Right cardiac atrium (tissue), 5 donors: Measurements from ENCODE around the gene MRPS9. TPM values are rescaled to one million over a fixed set of nuclear protein-coding genes. Genes with fewer than 3 reads are reported as not detected.

Experiments used
- ATAC-seq, 2 donors: fragments of 200-7000 bp; cut with Tn5 transposase; one replicate each; pipeline versions ENCODE4 v1.8.0 to v1.9.1; 2020; ENCODE audit warnings: moderate library complexity in 2 of 2, mild to moderate bottlenecking in 1 of 2
- DNase-seq, 3 donors: peaks; one replicate each; pipeline ENCODE4 v3.0.0-alpha.2; 2020
- H3K27ac ChIP-seq: one replicate; pipeline ENCODE4 v1.5.1; 2013; ENCODE audit warnings: mild to moderate bottlenecking, low read length, control low read depth, moderate library complexity
- H3K27me3 ChIP-seq: one replicate; pipeline ENCODE4 v1.6.1; 2013; ENCODE audit not compliant: control insufficient read depth, insufficient read depth
- H3K4me1 ChIP-seq: one replicate; pipeline ENCODE4 v1.6.1; 2013; ENCODE audit warnings: low read length; ENCODE audit not compliant: control insufficient read depth, insufficient read depth
- H3K4me3 ChIP-seq: one replicate; pipeline ENCODE4 v1.5.1; 2013; ENCODE audit warnings: low read length, control low read depth
- H3K9me3 ChIP-seq: one replicate; pipeline ENCODE4 v1.6.1; 2013; ENCODE audit warnings: low read length; ENCODE audit not compliant: control insufficient read depth
- WGBS: extraction: QIAGEN DNeasy Blood & Tissue Kit; methylation state at CpG from one replicate; pipeline ENCODE4 v1.1.7; 2013; 5-methylcytosine and 5-hydroxymethylcytosine counted together
- intact Hi-C, 4 donors: fragments of 100-400 bp; cut with DNase I; formaldehyde crosslinking; loops; one replicate each; pipeline versions ENCODE4 v1.11.0 to v1.14.0; 2022 to 2023
- polyA plus RNA-seq: library from polyadenylated mRNA; stranded (reverse); fragments of 200-250 nt; gene quantifications from one replicate; pipeline ENCODE4 v1.2.3, GENCODE V29; 2013
- total RNA-seq, 4 donors: library from RNA; stranded (reverse); fragmentation: NEBNext Ultra II Directional; extraction: Animal tissue kit (Norgen Biotek cat#: 25700); gene quantifications; one replicate each; pipeline ENCODE4 v1.2.1, GENCODE V29; 2021
- donor health status: healthy with polysubstance abuse.
- donor health status: DM: no; HTN: yes; CAD: no.
- donor health status: DM: no; HTN: no; CAD: no.
- donor health status: DM: no; HTN: yes; CAD: no; lungs with severe emphysema.
- donor health status: DM: yes; HTN: yes; CAD: no.

The MRPS9 gene
- total and polyA plus RNA-seq, 5 donors: 35.8 to 66.1 (median 55.5) TPM

- Histone ChIP-seq H3K4me3 (no peak overlapping the region), H3K9me3 (no peaks in the 10 kb centered on the region), H3K4me1 (no peaks in the 10 kb centered on the region), H3K27ac (no peak overlapping the region), H3K27me3 (no peaks in the 10 kb centered on the region)
- intact Hi-C loops: loop anchor here in 1 of 4 donors (5.0 kb wide), 1 partner anchor 113 kb away; no protein-coding TSS in a partner anchor
- DNase-seq (no peak), ATAC-seq (no peak)
- WGBS: 36% methylated on average over 23 of the region's 23 CpGs
These were observed 81.1 kb downstream of the MRPS9 start for GRCh38 chr2:105118960-105119359.

GRCh38 chr2:105121434-105121833 lies 83.6 kb downstream of the MRPS9 start:
- intact Hi-C loops: loop anchor here in 1 of 4 donors (5.0 kb wide), 1 partner anchor 61 kb away; no protein-coding TSS in a partner anchor
- Histone ChIP-seq H3K27ac (no peak overlapping the region), H3K4me3 (no peak overlapping the region), H3K4me1 (no peaks in the 10 kb centered on the region), H3K27me3 (no peaks in the 10 kb centered on the region), H3K9me3 (no peaks in the 10 kb centered on the region)
- no peak for DNase-seq
- no peak for ATAC-seq
- WGBS: 45% methylated on average over 8 of the region's 8 CpGs

GRCh38 chr2:105125428-105125827 lies 87.6 kb downstream of the MRPS9 start:
- no peak for ATAC-seq
- intact Hi-C loops: no loop called here
- H3K27me3 ChIP-seq: no peaks in the 10 kb centered on the region

GRCh38 chr2:105125920-105126319 lies 88.1 kb downstream of the MRPS9 start:
- H3K27me3 ChIP-seq: no peaks in the 10 kb centered on the region
- H3K4me1 ChIP-seq: no peaks in the 10 kb centered on the region
- ATAC-seq: no peak
- no peak overlapping the region for H3K4me3 ChIP-seq
- H3K9me3 ChIP-seq: no peaks in the 10 kb centered on the region
- no peak for DNase-seq
- WGBS: 73% methylated on average over 3 of the region's 3 CpGs
- intact Hi-C loops: no loop called here
- H3K27ac ChIP-seq: no peak overlapping the region

More at GRCh38 chr2:105125428-105125827, 87.6 kb downstream of the MRPS9 start:
- Histone ChIP-seq H3K4me1 (no peaks in the 10 kb centered on the region), H3K9me3 (no peaks in the 10 kb centered on the region), H3K27ac (no peak overlapping the region), H3K4me3 (no peak overlapping the region)
- DNase-seq: no peak
- WGBS: 32% methylated on average over 4 of the region's 4 CpGs

GRCh38 chr2:105126336-105126735 lies 88.5 kb downstream of the MRPS9 start:
- intact Hi-C loops: no loop called here
- Histone ChIP-seq H3K27me3 (no peaks in the 10 kb centered on the region), H3K9me3 (no peaks in the 10 kb centered on the region), H3K4me1 (no peaks in the 10 kb centered on the region), H3K4me3 (no peak overlapping the region), H3K27ac (no peak overlapping the region)
- no peak for DNase-seq
- 91% methylated on average over 5 of the region's 5 CpGs for WGBS
- ATAC-seq: no peak

GRCh38 chr2:105127289-105127915 lies 89.5 kb downstream of the MRPS9 start:
- Histone ChIP-seq H3K27me3 (no peaks in the 10 kb centered on the region), H3K4me1 (no peaks in the 10 kb centered on the region), H3K9me3 (no peaks in the 10 kb centered on the region), H3K27ac (no peak overlapping the region), H3K4me3 (no peak overlapping the region)
- intact Hi-C loops: no loop called here
- ATAC-seq: no peak
- no peak for DNase-seq
- WGBS: 94% methylated on average over 15 of the region's 15 CpGs

GRCh38 chr2:105129722-105130232 lies 91.9 kb downstream of the MRPS9 start:
- no peaks in the 10 kb centered on the region for H3K27me3 ChIP-seq
- DNase-seq (no peak), ATAC-seq (no peak)
- H3K4me3 ChIP-seq: no peak overlapping the region
- no peaks in the 10 kb centered on the region for H3K4me1 ChIP-seq
- H3K9me3 ChIP-seq: no peaks in the 10 kb centered on the region
- H3K27ac ChIP-seq: no peak overlapping the region
- intact Hi-C loops: no loop called here
- 79% methylated on average over 5 of the region's 5 CpGs for WGBS

GRCh38 chr2:105130546-105130945 lies 92.7 kb downstream of the MRPS9 start:
- Histone ChIP-seq H3K4me1 (no peaks in the 10 kb centered on the region), H3K4me3 (no peak overlapping the region), H3K27me3 (no peaks in the 10 kb centered on the region), H3K27ac (no peak overlapping the region), H3K9me3 (no peaks in the 10 kb centered on the region)
- DNase-seq: no peak
- ATAC-seq: no peak
- intact Hi-C loops: no loop called here

- Histone ChIP-seq H3K4me3 (no peak overlapping the region), H3K27me3 (no peaks in the 10 kb centered on the region), H3K4me1 (no peaks in the 10 kb centered on the region), H3K27ac (no peak overlapping the region), H3K9me3 (no peaks in the 10 kb centered on the region)
- DNase-seq (no peak), ATAC-seq (no peak)
- 67% methylated on average over 3 of the region's 3 CpGs for WGBS
- intact Hi-C loops: no loop called here
These were observed 96.2 kb downstream of the MRPS9 start for GRCh38 chr2:105134081-105134480.

- WGBS: 79% methylated on average over 6 of the region's 6 CpGs
- DNase-seq: no peak
- H3K4me1 ChIP-seq: no peaks in the 10 kb centered on the region
- no peaks in the 10 kb centered on the region for H3K27me3 ChIP-seq
- ATAC-seq: no peak
- H3K9me3 ChIP-seq: no peaks in the 10 kb centered on the region
- intact Hi-C loops: no loop called here
- H3K27ac ChIP-seq: no peak overlapping the region
- no peak overlapping the region for H3K4me3 ChIP-seq
These were observed 97.6 kb downstream of the MRPS9 start for GRCh38 chr2:105135436-105135835.

- Histone ChIP-seq H3K27ac (no peak overlapping the region), H3K4me3 (no peak overlapping the region), H3K4me1 (no peaks in the 10 kb centered on the region), H3K9me3 (no peaks in the 10 kb centered on the region), H3K27me3 (no peaks in the 10 kb centered on the region)
- intact Hi-C loops: no loop called here
- no peak for DNase-seq
- no peak for ATAC-seq
- 81% methylated on average over 4 of the region's 4 CpGs for WGBS
These were observed 98.5 kb downstream of the MRPS9 start for GRCh38 chr2:105136394-105136793.

- Histone ChIP-seq H3K9me3 (no peaks in the 10 kb centered on the region), H3K27me3 (no peaks in the 10 kb centered on the region), H3K4me1 (no peaks in the 10 kb centered on the region), H3K4me3 (no peak overlapping the region), H3K27ac (no peak overlapping the region)
- intact Hi-C loops: no loop called here
- ATAC-seq: no peak
- DNase-seq: no peak
- 87% methylated on average over 5 of the region's 5 CpGs for WGBS
These were observed 100.8 kb downstream of the MRPS9 start for GRCh38 chr2:105138643-105139042.
